PC-9 (cell line): ENCODE results near the gene PIK3R6.

Source experiments
- CTCF ChIP-seq: fragments of 200-600 bp; sonication (generic); conservative IDR thresholded peaks from 2 replicates; pipeline ENCODE4 v1.6.1; 2017; ENCODE audit warnings: mixed run types, antibody characterized with exemption, mild to moderate bottlenecking, moderate library complexity
- EZH2 ChIP-seq: fragments of 200-600 bp; sonication (generic); IDR thresholded peaks from 2 replicates; pipeline ENCODE4 v1.8.0; 2017; ENCODE audit warnings: antibody characterized with exemption, low read depth

- no peak for TF ChIP-seq CTCF
- TF ChIP-seq EZH2: no peak
Measured at GRCh38 chr17:8913879-8914278, 46.4 kb upstream of the PIK3R6 start.
